NB4 (cell line): ENCODE measurements around the gene KLHL3.

Source experiments
- DNase-seq: peaks from one replicate; pipeline ENCODE4 v3.0.0; 2010; ENCODE audit warnings: low read depth
- H3K4me3 ChIP-seq: one replicate; pipeline ENCODE4 v1.5.1; 2011; ENCODE audit warnings: mild to moderate bottlenecking, low read depth, low read length, moderate library complexity
- MYC ChIP-seq: IDR thresholded peaks from 2 replicates; pipeline ENCODE4 v1.6.1; 2011; ENCODE audit warnings: low read depth, low read length
- POLR2A ChIP-seq: IDR thresholded peaks from 2 replicates; pipeline ENCODE4 v1.6.1; 2011; ENCODE audit warnings: mild to moderate bottlenecking; ENCODE audit not compliant: insufficient read length; ENCODE audit errors: extremely low read depth
- TF ChIP-seq, protein P1 (sequence below): IDR thresholded peaks from 2 replicates; pipeline ENCODE4 v1.6.1; 2011; ENCODE audit warnings: low read depth, low read length
- TF ChIP-seq, protein P2 (sequence below): IDR thresholded peaks from one replicate; pipeline ENCODE4 v1.5.1; 2012; ENCODE audit warnings: low read depth, low read length

The KLHL3 gene

DNA sequence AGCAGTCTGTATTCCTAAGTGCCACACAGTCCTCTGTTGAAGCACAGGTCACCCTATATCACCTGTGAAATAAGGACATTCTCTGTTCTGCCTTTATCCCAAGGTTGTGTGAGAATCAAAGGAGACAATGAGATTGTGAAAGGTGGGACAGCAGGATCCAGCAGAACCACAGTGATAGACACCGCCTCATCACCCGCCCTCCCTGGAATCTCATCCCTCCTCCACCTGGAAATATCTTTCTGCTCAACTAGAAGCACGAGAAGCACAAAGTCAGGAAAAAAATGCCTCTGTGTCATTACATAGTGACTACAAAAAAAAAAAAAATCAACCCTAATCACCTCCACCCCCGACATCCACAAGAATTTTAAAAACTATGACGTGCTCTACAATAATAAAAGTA lies 32.3 kb downstream of the KLHL3 start:
- no peak for TF ChIP-seq MYC
- TF ChIP-seq, protein P1, sequence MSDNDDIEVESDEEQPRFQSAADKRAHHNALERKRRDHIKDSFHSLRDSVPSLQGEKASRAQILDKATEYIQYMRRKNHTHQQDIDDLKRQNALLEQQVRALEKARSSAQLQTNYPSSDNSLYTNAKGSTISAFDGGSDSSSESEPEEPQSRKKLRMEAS: no peak
- TF ChIP-seq, protein P2, sequence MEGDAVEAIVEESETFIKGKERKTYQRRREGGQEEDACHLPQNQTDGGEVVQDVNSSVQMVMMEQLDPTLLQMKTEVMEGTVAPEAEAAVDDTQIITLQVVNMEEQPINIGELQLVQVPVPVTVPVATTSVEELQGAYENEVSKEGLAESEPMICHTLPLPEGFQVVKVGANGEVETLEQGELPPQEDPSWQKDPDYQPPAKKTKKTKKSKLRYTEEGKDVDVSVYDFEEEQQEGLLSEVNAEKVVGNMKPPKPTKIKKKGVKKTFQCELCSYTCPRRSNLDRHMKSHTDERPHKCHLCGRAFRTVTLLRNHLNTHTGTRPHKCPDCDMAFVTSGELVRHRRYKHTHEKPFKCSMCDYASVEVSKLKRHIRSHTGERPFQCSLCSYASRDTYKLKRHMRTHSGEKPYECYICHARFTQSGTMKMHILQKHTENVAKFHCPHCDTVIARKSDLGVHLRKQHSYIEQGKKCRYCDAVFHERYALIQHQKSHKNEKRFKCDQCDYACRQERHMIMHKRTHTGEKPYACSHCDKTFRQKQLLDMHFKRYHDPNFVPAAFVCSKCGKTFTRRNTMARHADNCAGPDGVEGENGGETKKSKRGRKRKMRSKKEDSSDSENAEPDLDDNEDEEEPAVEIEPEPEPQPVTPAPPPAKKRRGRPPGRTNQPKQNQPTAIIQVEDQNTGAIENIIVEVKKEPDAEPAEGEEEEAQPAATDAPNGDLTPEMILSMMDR: no peak
- no peak for TF ChIP-seq POLR2A
- no peak for DNase-seq

DNA sequence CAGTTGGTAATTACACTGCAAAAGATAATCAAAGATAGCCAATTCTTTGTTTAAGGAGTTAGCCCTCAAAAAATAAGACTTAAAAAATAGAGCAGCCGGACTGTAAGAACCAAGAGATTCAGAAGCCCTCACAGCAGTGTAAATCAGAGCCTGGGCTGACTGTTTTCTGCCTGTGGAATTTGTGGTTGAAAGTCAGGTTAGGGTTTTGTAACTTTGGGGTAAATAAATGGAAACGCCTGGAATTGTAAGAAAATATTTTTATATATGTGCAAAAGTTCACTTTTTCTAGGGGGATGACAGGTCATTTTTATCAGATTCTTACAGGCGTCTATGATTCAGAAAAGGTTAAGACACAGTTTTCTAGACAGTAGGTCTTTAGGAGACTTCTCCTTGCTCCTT lies 35.6 kb downstream of the KLHL3 start:
- no peak overlapping the region for H3K4me3 ChIP-seq
- DNase-seq: no peak
- TF ChIP-seq MYC (no peak), POLR2A (no peak)
- TF ChIP-seq, protein P2: no peak
- TF ChIP-seq, protein P1: no peak

More for the DNA sequence above, 32.3 kb downstream of the KLHL3 start:
- H3K4me3 ChIP-seq: no peak overlapping the region

DNA sequence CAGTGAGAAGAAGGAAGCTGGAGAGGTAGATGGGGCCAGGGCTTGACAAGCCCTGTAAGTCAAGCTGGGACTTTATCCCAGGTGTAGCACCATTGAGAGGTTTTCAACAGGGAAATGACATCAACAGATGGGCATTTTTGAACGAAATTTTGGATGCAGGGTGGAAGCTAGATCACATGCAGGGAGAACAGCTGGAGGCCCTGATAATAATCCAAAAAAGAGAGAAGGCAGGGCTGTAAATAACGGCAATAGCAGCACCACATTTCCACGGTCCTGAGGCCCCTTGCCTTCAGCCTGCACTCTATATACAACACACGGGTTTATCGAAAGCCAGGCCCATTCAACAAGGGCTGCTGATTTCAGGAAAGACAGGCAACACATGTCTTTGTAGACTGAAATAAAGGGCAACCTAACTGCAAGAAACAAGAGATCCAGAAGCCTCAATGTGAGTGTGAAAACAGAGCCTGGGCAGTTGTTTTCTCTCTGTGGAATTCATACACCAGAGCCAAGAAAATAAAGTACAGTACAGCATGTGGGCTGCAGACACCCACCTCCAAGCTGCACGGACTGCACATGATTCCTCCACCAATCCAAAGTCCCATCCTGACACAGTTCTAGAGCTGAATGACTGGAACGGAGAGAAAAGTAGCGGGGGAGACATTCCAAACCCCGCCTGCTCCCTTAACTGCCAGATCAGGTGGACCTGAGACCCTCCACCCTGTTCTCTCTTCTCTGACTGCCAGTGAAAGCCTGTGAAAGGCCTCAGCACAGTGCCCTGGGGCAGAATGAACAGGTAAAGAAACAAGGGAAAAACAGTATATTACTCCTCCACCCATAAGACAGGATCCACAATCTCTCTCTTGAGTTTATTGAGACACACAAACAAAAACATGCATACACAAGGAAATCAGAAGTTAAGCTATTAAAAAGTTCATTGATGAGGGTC lies 36.3 kb downstream of the KLHL3 start:
- no peak for TF ChIP-seq POLR2A
- TF ChIP-seq, protein P1: no peak
- H3K4me3 ChIP-seq: no peak overlapping the region
- DNase-seq: no peak

DNA sequence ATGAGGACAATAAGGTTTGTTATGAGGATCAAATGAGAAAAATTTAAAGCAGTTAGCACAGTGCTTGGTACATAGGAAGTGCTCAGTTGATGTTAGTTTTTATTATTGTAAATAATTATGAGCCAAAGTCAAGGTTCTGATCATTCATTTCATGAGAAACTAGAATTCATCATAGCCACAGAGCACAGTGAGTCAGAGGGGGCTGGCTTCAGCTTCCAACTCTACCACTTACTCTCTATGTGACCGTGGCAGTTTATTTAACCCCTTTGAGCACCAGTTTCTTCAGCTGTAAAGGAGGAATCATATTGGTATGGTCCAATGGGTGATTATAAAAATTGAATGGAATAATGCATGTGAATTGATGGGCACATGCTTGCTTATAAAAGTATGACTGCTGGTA lies 39.4 kb downstream of the KLHL3 start:
- no peak overlapping the region for H3K4me3 ChIP-seq
- no peak for DNase-seq
- TF ChIP-seq, protein P2: no peak
- TF ChIP-seq MYC: no peak
- no peak for TF ChIP-seq POLR2A
- TF ChIP-seq, protein P1: no peak

DNA sequence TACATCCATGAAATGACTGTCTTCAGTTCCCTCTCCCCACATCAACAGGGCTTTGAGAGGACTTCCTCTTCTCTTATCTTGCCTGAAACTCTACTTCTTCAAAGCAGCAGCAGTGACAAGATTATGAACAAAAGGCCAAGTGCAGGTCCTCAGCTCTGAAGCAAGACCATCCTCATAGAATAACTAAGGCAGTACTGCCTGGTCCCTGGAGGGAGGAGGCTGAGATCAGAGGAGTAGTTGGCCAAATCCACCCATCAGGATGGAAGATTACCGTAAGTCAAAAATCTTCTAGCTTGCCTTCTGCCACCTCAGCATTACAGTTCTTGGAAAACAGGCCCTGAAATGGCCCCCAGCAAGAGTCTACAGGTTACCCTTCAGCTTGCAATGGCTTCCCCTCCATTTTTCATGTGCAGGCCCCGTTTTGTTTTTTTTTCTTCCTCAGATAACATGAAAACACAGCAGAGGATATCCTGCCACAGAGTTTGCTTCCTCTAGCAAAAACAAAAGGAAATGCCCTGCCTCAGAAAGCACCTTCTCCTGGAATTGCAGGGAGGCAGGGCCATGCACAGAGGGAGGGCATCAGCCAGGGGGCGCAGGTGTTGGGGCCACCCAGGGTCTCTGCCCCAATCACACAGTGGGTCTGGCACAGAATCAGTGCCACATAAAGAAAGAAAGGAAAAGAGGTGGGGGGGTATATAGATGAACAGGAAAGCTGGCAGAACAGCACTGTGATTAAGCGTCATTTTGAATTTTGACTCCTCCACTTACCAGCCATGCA lies 40.0 kb downstream of the KLHL3 start:
- H3K4me3 ChIP-seq: no peak overlapping the region
- TF ChIP-seq, protein P1: no peak
- TF ChIP-seq, protein P2: no peak
- TF ChIP-seq MYC: no peak
- no peak for TF ChIP-seq POLR2A
- peak; percentile 41 for DNase-seq
